ENCODE measurements around the gene RARS1. TPM values are rescaled to one million over a fixed set of nuclear protein-coding genes. Genes with fewer than 3 reads are reported as not detected.

The RARS1 gene
- total and polyA plus RNA-seq, 2 of the 8 experiments (the other 6 are each of a cell fraction or from before 2014, with no cell fraction given) = 30.2 to 108 TPM

DNA sequence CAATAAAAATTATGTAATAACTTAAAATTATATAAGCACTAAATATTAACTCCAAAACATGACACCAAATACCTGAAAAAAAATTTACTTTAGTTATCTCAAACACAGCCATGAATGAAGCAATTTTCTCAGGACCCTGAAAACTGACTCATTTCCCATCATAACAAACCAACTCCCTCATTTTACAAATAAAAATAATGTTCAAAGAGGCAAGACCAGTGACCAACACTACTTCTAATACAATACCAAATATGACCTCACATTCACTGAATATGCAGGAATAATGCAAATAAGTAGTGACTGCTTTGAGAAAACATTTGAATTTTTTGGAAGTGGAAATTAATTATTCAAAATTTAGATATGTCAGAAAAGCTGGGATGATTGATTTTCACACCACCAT, 64.4 kb downstream of the RARS1 start:
- Histone ChIP-seq H2BK120ac (replicated peaks; ENCODE audit: low read depth, low read length) (no peak overlapping the region), H4K5ac (ENCODE audit: insufficient read length, low read depth, low read length) (no peak overlapping the region), H2AK5ac (ENCODE audit: low read depth, low read length) (no peak overlapping the region), H3K14ac (ENCODE audit: insufficient read length) (no peak overlapping the region), H3K4ac (replicated peaks; ENCODE audit: insufficient read length, low read depth, low read length) (no peak overlapping the region), H2BK20ac (ENCODE audit: low read length) (no peak overlapping the region), H2BK5ac (ENCODE audit: low read depth, low read length) (no peak overlapping the region), H3K9me3 (ENCODE audit: insufficient read depth in 2 of 2, low read depth in 1 of 2, low read length in 1 of 2) (no peaks in the 10 kb centered on the region), H3K23me2 (ENCODE audit: low read depth, low read length) (no peaks in the 10 kb centered on the region), H4K20me1 (replicated peaks in 1 of 2; ENCODE audit: control insufficient read depth in 1 of 2, insufficient read depth in 2 of 2, low read length in 2 of 2) (peaks cover 1 to 2% of the 10 kb centered on the region in 2 experiments), H3K18ac (ENCODE audit: extremely low read depth, low read length) (no peak overlapping the region), H3K4me3 (ENCODE audit: extremely low read depth in 1 of 4, insufficient read depth in 2 of 4, low read depth in 3 of 4, low read length in 4 of 4) (no peak overlapping the region), H3K4me1 (replicated peaks in 1 of 4; ENCODE audit: control insufficient read depth in 3 of 4, insufficient read depth in 4 of 4, low read length in 3 of 4) (no peaks in the 10 kb centered on the region), H2BK12ac (ENCODE audit: low read depth, low read length) (no peak overlapping the region), H3K27me3 (replicated peaks in 1 of 4; ENCODE audit: control insufficient read depth in 3 of 4, extremely low read depth in 1 of 4, insufficient read depth in 3 of 4, low read length in 3 of 4) (no peaks in the 10 kb centered on the region), H4K8ac (ENCODE audit: extremely low read depth, insufficient read depth, low read length) (no peak overlapping the region), H3K23ac (ENCODE audit: insufficient read length) (no peak overlapping the region), H2AFZ (ENCODE audit: low read length) (no peak overlapping the region), H3K79me2 (ENCODE audit: control insufficient read depth in 1 of 2, insufficient read depth in 2 of 2, low read length in 2 of 2) (peaks cover 0 to 10% of the 10 kb centered on the region in 2 experiments; a peak in 1 of 4 replicates), H3K36me3 (ENCODE audit: control insufficient read depth in 2 of 4, insufficient read depth in 4 of 4, low read length in 3 of 4) (peaks cover 0 to 49% (median 9%) of the 10 kb centered on the region in 4 experiments; a peak in 5 of 8 replicates), H3K56ac (replicated peaks; ENCODE audit: insufficient read length, low read depth, low read length) (no peak overlapping the region), H3K9ac (replicated peaks in 1 of 4; ENCODE audit: extremely low read depth in 1 of 4, low read depth in 3 of 4, low read length in 3 of 4) (no peak overlapping the region), H3K4me2 (ENCODE audit: insufficient read depth in 1 of 2, low read depth in 2 of 2, low read length in 2 of 2) (no peak overlapping the region), H3K27ac (ENCODE audit: low read depth, low read length) (no peak overlapping the region), H3K79me1 (ENCODE audit: low read depth, low read length) (no peaks in the 10 kb centered on the region; the same call in 1 of the 2 replicates), H2BK15ac (ENCODE audit: low read length) (no peak overlapping the region), H4K91ac (replicated peaks; ENCODE audit: insufficient read length, low read length) (no peak overlapping the region)
- no peak for DNase-seq (ENCODE audit: low read depth in 1 of 2, low spot score in 2 of 2)
- ChIA-PET POLR2A (ENCODE audit: partially characterized antibody) (no interaction called here), CTCF (ENCODE audit: partially characterized antibody) (no interaction called here)
- FAIRE-seq = no peak
- TF ChIP-seq SP1 (IDR thresholded peaks at IDR 0.05; ENCODE audit: low read depth, low read length) = no peak
- no peak for TF ChIP-seq MAX (IDR thresholded peaks at IDR 0.05)
- TF ChIP-seq BRCA1 (IDR thresholded peaks at IDR 0.05; ENCODE audit: low read depth, low read length) = no peak
- no peak for TF ChIP-seq RXRA (IDR thresholded peaks at IDR 0.05; ENCODE audit: insufficient read depth, low read depth, low read length)
- TF ChIP-seq NRF1 (IDR thresholded peaks at IDR 0.05; ENCODE audit: low read depth, low read length) = no peak
- TF ChIP-seq TCF12 (IDR thresholded peaks at IDR 0.05; ENCODE audit: low read depth, low read length) = no peak
- TF ChIP-seq JUN (IDR thresholded peaks at IDR 0.05; ENCODE audit: low read depth, low read length) = no peak
- TF ChIP-seq EP300 (IDR thresholded peaks at IDR 0.05; ENCODE audit: borderline replicate concordance in 1 of 2, low read depth in 2 of 2, low read length in 2 of 2) = no peak
- no peak for TF ChIP-seq CBX8 (IDR thresholded peaks at IDR 0.05; ENCODE audit: borderline replicate concordance, low read depth, low read length)
- no peak for TF ChIP-seq CHD1 (IDR thresholded peaks at IDR 0.05; ENCODE audit: low read depth, low read length)
- TF ChIP-seq CTBP2 (IDR thresholded peaks at IDR 0.05; ENCODE audit: borderline replicate concordance, insufficient read depth, insufficient read length, low read length) = no peak
- TF ChIP-seq KDM1A (IDR thresholded peaks at IDR 0.05; ENCODE audit: borderline replicate concordance, low read length) = no peak
- TF ChIP-seq EGR1 (IDR thresholded peaks at IDR 0.05; ENCODE audit: borderline replicate concordance, low read depth, low read length) = no peak
- TF ChIP-seq ATF2 (IDR thresholded peaks at IDR 0.05; ENCODE audit: low read length) = no peak
